ENCODE results near the gene FOXP1.

Gene FOXP1

GRCh38 chr3:71118436-71118835 is 465.1 kb downstream of the FOXP1 start:
- Histone ChIP-seq H3K27me3 (no peaks in the 10 kb centered on the region), H3K36me3 (no peaks in the 10 kb centered on the region), H3K4me1 (ENCODE audit: control insufficient read depth in 1 of 2, insufficient read depth in 1 of 2, low read depth in 1 of 2, low read length in 1 of 2) (peaks cover 0 to 8% of the 10 kb centered on the region in 2 experiments), H3K4me3 (ENCODE audit: low read depth in 1 of 2, low read length in 1 of 2) (no peak overlapping the region), H3K27ac (no peak overlapping the region), H3K9me3 (no peaks in the 10 kb centered on the region)
- TF ChIP-seq, protein P1, sequence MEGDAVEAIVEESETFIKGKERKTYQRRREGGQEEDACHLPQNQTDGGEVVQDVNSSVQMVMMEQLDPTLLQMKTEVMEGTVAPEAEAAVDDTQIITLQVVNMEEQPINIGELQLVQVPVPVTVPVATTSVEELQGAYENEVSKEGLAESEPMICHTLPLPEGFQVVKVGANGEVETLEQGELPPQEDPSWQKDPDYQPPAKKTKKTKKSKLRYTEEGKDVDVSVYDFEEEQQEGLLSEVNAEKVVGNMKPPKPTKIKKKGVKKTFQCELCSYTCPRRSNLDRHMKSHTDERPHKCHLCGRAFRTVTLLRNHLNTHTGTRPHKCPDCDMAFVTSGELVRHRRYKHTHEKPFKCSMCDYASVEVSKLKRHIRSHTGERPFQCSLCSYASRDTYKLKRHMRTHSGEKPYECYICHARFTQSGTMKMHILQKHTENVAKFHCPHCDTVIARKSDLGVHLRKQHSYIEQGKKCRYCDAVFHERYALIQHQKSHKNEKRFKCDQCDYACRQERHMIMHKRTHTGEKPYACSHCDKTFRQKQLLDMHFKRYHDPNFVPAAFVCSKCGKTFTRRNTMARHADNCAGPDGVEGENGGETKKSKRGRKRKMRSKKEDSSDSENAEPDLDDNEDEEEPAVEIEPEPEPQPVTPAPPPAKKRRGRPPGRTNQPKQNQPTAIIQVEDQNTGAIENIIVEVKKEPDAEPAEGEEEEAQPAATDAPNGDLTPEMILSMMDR (IDR thresholded peaks at IDR 0.05): no peak

DNA sequence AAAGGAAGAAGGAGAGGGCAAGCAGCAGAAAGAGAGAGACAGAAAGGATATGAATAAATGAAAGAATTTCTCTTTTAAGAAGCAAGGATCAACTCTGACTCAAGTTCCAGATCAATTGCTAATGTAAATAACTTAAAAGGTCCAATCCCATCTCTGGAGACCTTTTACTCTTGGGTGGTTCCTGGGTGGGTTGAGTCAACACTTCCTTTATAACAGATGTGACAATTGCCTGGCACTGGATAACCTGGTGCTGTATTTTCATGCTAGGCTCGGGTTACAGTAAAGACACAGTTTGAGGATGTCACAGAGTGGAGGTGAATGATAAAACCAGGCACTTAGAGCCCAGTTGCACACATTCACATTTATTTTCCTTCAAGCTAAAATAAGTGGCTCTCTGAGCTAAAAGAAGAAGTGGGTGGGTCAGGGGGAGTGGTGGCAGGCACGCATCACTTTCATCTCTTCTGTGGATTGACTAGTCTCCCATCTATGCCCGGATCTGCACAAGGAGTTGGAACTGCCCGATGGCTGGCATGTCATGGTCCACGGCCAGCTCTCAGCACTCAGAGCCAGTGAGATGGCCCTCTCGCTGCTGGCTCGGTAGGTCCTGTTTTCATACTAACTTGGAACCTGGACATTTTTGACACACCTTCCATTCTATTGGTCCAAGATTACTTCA is 465.8 kb downstream of the FOXP1 start:
- no peaks in the 10 kb centered on the region for H3K36me3 ChIP-seq
- no peak overlapping the region for H3K4me3 ChIP-seq (ENCODE audit: low read depth in 1 of 2, low read length in 1 of 2)
- H3K4me1 ChIP-seq (ENCODE audit: control insufficient read depth in 1 of 2, insufficient read depth in 1 of 2, low read depth in 1 of 2, low read length in 1 of 2): peaks cover 0 to 8% of the 10 kb centered on the region in 2 experiments
- no peak overlapping the region for H3K27ac ChIP-seq
- H3K9me3 ChIP-seq: no peaks in the 10 kb centered on the region
- TF ChIP-seq, protein P1 (IDR thresholded peaks at IDR 0.05): no peak
- no peaks in the 10 kb centered on the region for H3K27me3 ChIP-seq

DNA sequence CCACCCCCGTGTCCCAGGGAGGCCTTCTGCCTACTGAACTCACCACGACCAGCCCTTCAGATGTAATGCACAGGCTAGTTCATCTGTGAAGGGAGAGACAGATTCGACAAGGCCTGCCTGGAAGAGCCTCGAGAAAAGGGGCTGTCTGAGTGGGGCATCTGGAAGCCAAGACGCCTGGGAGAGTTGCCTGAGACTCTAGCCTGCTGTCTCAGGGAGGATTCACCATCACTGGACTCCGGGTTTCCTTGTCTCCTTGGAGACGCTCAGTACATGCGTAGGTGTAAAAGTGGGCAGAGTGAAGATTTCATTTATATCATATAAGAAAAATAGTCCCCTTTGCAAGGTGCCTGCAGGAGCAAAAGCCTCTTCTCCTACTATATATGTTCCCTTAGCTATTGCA is 468.9 kb downstream of the FOXP1 start:
- Histone ChIP-seq H3K27me3 (no peaks in the 10 kb centered on the region), H3K4me3 (ENCODE audit: low read depth in 1 of 2, low read length in 1 of 2) (no peak overlapping the region), H3K36me3 (peaks cover 25% of the 10 kb centered on the region), H3K4me1 (ENCODE audit: control insufficient read depth in 1 of 2, insufficient read depth in 1 of 2, low read depth in 1 of 2, low read length in 1 of 2) (peaks cover 2 to 14% of the 10 kb centered on the region in 2 experiments), H3K27ac (no peak overlapping the region), H3K9me3 (no peaks in the 10 kb centered on the region)
- TF ChIP-seq, protein P1 (IDR thresholded peaks at IDR 0.05): no peak

DNA sequence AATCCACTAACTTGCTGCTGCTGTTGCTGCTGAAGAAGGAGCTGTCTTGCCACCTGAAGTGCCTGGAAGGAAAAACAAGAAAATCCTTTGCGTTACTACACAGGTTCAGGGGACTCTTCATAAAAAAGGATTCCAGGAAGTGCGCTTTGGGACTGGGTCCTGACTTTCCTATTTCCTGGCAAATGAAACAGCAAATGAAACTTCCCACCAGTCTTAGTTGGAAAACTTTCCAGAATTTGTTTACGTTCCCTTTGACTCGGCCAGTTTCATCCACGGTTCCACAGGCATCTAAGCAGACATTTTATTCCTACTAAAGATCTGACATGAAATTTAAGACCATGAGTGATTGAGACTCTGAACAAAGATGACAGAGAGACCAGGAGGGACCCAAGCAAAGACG is 471.0 kb downstream of the FOXP1 start:
- no peak overlapping the region for H3K27ac ChIP-seq
- no peaks in the 10 kb centered on the region for H3K27me3 ChIP-seq

GRCh38 chr3:71111784-71112440 is 471.6 kb downstream of the FOXP1 start:
- peaks cover 2 to 6% of the 10 kb centered on the region in 2 experiments for H3K4me1 ChIP-seq (ENCODE audit: control insufficient read depth in 1 of 2, insufficient read depth in 1 of 2, low read depth in 1 of 2, low read length in 1 of 2)
- no peaks in the 10 kb centered on the region for H3K27me3 ChIP-seq

More for the DNA sequence above, 471.0 kb downstream of the FOXP1 start:
- Histone ChIP-seq H3K4me1 (ENCODE audit: control insufficient read depth in 1 of 2, insufficient read depth in 1 of 2, low read depth in 1 of 2, low read length in 1 of 2) (peaks cover 2 to 6% of the 10 kb centered on the region in 2 experiments), H3K9me3 (no peaks in the 10 kb centered on the region), H3K4me3 (ENCODE audit: low read depth in 1 of 2, low read length in 1 of 2) (no peak overlapping the region), H3K36me3 (peaks cover 44% of the 10 kb centered on the region)
- TF ChIP-seq, protein P1 (IDR thresholded peaks at IDR 0.05): no peak

More at GRCh38 chr3:71111784-71112440, 471.6 kb downstream of the FOXP1 start:
- TF ChIP-seq, protein P1 (IDR thresholded peaks at IDR 0.05): no peak
- no peak overlapping the region for H3K4me3 ChIP-seq (ENCODE audit: low read depth in 1 of 2, low read length in 1 of 2)
- no peak overlapping the region for H3K27ac ChIP-seq
- H3K9me3 ChIP-seq: no peaks in the 10 kb centered on the region
- peaks cover 44% of the 10 kb centered on the region for H3K36me3 ChIP-seq
